Ascending aorta (tissue), 2 donors: ENCODE data around the gene TPSD1. TPM values are rescaled to one million over a fixed set of nuclear protein-coding genes. Genes with fewer than 3 reads are reported as not detected.

Experiments used
- DNase-seq, 2 donors: peaks; one replicate each; pipeline ENCODE4 v3.0.0-alpha.2; 2019; ENCODE audit warnings: low spot score in 2 of 2
- H3K27ac ChIP-seq, 2 donors: fragments of 200-600 bp; sonication (generic); one replicate each; pipeline ENCODE4 v1.5.1; 2016 to 2017; ENCODE audit warnings: mild to moderate bottlenecking in 1 of 2
- H3K27me3 ChIP-seq: fragments of 200-600 bp; sonication (generic); one replicate; pipeline ENCODE4 v1.5.1; 2017
- H3K36me3 ChIP-seq, 2 donors: fragments of 200-600 bp; sonication (generic); one replicate each; pipeline ENCODE4 v1.5.1; 2016
- H3K4me1 ChIP-seq, 2 donors: fragments of 200-600 bp; sonication (generic); one replicate each; pipeline ENCODE4 v1.5.1; 2016 to 2017; ENCODE audit warnings: mild to moderate bottlenecking in 1 of 2
- H3K4me3 ChIP-seq, 2 donors: fragments of 200-600 bp; sonication (generic); one replicate each; pipeline ENCODE4 v1.5.1; 2016 to 2017; ENCODE audit warnings: mild to moderate bottlenecking in 1 of 2
- H3K9me3 ChIP-seq, 2 donors: fragments of 200-600 bp; sonication (generic); one replicate each; pipeline ENCODE4 v1.5.1; 2016
- intact Hi-C: fragments of 100-400 bp; cut with DNase I; formaldehyde crosslinking; loops from one replicate; pipeline ENCODE4 v1.15.1; 2023
- total RNA-seq: library from RNA; depleted of rRNA; stranded (reverse); fragments of >200 nt; gene quantifications from one replicate; pipeline ENCODE4 v1.1.0, GENCODE V29; 2016
- TF ChIP-seq, protein P1 (sequence below), 3 experiments: fragments of 200-600 bp in 2 of 3; fragments of 450-650 bp in 1 of 3; sonication (generic) in 2 of 3; IDR thresholded peaks; one replicate each; pipeline ENCODE4 v1.5.1; 2016 to 2019; ENCODE audit warnings: antibody characterized with exemption in 3 of 3, mild to moderate bottlenecking in 1 of 3, moderate library complexity in 1 of 3

The TPSD1 gene
- total RNA-seq, 1 donor from 2014 or later: 20.8 TPM

DNA sequence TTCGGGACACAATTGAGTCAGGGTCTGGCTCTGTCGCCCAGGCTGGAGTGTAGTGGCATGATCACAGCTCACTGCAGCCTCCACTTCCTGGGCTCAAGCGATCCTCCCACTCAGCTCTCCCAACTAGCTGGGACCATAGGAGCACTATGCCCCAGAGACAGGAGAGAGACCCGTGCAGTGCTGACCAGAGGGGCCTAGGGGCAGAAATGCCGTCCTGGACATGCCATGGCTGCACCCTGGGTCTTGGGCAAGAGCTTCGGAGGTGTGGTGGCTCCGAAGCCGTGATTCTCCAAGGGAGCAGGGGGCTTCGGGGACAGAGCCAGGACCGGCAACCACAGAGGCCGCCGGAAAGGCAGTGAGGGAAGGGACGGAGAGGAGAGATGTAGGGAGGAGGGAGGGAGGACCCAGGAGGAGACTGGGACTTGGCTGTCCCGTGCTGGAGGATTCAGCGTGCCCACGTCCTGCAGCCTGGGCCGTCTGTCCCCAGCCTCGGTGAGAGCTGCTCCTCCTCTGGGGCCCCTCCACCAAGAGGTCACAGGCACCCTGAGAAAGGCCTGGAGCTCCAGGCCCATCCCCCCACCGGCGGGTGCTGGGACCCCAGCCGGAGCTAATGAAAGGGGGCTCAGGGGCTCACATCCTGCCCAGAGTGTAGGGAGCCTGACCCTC, 21.9 kb downstream of the TPSD1 start:
- intact Hi-C loops: no loop called here
- no peak overlapping the region for H3K4me3 ChIP-seq
- H3K4me1 ChIP-seq: no peaks in the 10 kb centered on the region
- H3K27me3 ChIP-seq: no peaks in the 10 kb centered on the region
- TF ChIP-seq, protein P1, sequence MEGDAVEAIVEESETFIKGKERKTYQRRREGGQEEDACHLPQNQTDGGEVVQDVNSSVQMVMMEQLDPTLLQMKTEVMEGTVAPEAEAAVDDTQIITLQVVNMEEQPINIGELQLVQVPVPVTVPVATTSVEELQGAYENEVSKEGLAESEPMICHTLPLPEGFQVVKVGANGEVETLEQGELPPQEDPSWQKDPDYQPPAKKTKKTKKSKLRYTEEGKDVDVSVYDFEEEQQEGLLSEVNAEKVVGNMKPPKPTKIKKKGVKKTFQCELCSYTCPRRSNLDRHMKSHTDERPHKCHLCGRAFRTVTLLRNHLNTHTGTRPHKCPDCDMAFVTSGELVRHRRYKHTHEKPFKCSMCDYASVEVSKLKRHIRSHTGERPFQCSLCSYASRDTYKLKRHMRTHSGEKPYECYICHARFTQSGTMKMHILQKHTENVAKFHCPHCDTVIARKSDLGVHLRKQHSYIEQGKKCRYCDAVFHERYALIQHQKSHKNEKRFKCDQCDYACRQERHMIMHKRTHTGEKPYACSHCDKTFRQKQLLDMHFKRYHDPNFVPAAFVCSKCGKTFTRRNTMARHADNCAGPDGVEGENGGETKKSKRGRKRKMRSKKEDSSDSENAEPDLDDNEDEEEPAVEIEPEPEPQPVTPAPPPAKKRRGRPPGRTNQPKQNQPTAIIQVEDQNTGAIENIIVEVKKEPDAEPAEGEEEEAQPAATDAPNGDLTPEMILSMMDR (IDR thresholded peaks at IDR 0.05): no peak
- H3K36me3 ChIP-seq: no peaks in the 10 kb centered on the region
- H3K27ac ChIP-seq: no peak overlapping the region
- DNase-seq: no peak
- H3K9me3 ChIP-seq: no peaks in the 10 kb centered on the region

DNA sequence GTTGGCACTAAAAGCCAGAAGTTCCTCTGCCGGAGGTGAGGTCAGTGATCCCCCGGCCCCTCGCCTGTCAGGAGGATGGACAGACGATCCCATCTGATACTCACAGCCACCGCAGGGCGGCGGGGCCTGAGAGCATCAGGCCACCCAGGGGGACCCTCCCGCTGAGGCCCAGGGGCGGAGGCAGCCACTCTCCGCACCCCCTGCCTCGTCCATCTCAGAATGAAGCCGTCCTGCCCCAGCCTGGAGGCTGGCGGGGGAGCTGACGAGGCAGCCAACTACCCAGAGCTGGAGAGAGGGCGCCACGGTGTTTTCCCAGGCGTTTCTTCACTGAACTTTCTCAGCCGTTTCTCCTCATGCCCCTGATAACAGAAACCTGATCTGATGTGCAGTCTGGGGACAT, 22.6 kb downstream of the TPSD1 start:
- DNase-seq: no peak
- intact Hi-C loops: no loop called here
- no peak overlapping the region for H3K4me3 ChIP-seq
- no peaks in the 10 kb centered on the region for H3K4me1 ChIP-seq
- no peaks in the 10 kb centered on the region for H3K36me3 ChIP-seq
- H3K27ac ChIP-seq: no peak overlapping the region
- TF ChIP-seq, protein P1 (IDR thresholded peaks at IDR 0.05): no peak
- no peaks in the 10 kb centered on the region for H3K27me3 ChIP-seq
- no peaks in the 10 kb centered on the region for H3K9me3 ChIP-seq

DNA sequence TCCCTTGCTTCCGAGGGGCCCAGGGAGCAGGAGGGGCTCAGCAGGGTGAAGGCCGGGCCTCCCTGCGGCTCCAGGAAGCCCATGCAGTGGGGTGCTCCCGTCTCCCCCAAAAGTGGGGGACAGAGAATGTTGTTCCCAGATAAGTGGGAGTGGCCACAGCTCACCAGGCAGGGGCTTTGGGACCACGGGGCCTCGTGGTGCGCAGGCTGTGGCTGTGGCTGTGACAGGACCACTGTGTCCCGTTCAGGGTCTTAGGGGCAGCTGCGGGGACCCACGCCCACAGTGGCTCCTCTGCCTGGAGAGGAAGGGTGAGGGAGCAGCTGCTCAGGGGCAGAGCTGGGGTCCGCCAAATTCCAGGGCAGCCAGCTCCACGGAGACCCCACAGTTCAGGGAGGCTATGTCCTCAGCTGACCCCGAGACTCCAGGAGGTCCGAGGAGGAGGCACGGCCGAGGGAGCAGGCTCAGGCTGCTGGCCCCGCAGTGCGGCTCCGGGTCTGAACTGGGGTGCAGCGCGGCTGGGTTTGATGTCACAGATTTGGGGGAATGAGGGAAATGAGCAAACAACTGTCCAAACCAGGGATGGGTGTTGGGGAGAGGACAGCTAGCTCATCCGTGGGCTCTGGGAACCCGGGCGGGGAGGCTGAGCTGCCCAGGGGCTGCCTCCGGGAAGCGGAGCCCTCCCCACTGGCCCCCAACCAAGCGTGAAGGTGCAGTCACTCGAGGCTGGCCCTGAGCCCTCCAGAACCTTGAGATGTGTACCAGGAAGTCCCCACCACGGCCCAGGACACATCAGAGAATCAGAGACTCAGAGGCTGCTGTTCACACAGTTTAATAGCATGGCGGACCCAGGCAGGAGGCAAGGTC, 23.4 kb downstream of the TPSD1 start:
- TF ChIP-seq, protein P1 (IDR thresholded peaks at IDR 0.05): no peak
- Histone ChIP-seq H3K4me1 (no peaks in the 10 kb centered on the region), H3K27ac (no peak overlapping the region), H3K27me3 (no peaks in the 10 kb centered on the region), H3K9me3 (no peaks in the 10 kb centered on the region), H3K4me3 (no peak overlapping the region), H3K36me3 (no peaks in the 10 kb centered on the region)
- DNase-seq: no peak
- intact Hi-C loops: no loop called here

DNA sequence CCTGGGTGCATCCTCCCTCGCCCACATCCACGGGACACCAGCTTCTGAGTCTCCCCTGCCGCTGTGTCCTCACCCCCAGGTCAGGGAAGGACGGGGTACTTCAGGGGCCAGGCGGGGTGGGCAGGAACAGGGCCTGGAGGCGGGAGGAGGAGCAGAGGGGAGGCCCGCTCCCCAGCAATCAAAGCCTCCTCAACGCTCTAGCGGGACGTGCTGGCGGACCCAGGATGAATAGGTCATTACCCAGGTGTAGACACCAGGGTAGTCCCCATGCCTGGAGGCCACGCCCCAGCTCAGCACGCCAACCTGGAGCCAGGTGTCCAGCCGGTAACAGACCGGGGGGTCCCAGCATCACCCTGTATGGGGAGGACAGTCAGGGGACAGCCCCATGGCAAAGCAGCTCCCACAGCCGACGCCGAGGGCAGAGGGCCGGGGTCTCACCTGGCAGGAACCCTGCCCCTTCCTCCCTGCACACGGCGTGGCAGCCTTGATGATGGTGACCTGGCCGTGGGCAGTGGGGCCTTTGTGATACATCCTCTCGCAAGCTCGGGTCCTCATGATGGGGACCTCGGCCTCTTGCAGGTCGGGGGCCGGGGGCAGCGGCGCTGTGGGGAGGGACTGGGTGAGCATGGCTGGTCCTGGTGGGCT, 24.2 kb downstream of the TPSD1 start:
- intact Hi-C loops: no loop called here
- DNase-seq: no peak
- H3K27me3 ChIP-seq: no peaks in the 10 kb centered on the region

DNA sequence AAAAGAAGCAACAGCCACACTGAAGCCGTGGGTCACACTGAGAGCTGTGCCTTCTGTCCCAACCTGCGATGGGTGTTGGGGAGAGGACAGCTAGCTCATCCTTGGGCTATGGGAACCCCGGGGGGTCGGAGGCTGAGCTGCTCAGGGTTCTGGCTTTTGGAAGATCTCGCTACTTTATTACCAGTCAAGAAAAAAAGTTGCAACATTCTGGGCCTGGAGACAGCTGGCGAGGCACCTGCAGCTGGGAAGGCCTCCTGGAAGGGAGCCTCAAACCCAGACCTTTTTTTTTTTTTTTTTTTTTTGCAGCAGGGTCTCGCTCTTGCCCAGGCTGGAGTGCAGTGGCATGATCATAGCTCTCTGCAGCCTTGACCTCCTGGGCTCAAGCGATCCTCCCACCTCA, 24.9 kb downstream of the TPSD1 start:
- no peak for DNase-seq
- H3K4me3 ChIP-seq: no peak overlapping the region
- H3K9me3 ChIP-seq: no peaks in the 10 kb centered on the region
- no peaks in the 10 kb centered on the region for H3K4me1 ChIP-seq
- TF ChIP-seq, protein P1 (IDR thresholded peaks at IDR 0.05): no peak
- intact Hi-C loops: no loop called here
- H3K27ac ChIP-seq: no peak overlapping the region
- no peaks in the 10 kb centered on the region for H3K36me3 ChIP-seq
- H3K27me3 ChIP-seq: no peaks in the 10 kb centered on the region

More for the DNA sequence above, 24.2 kb downstream of the TPSD1 start:
- TF ChIP-seq, protein P1 (IDR thresholded peaks at IDR 0.05): no peak
- Histone ChIP-seq H3K4me1 (no peaks in the 10 kb centered on the region), H3K4me3 (no peak overlapping the region), H3K27ac (no peak overlapping the region), H3K36me3 (no peaks in the 10 kb centered on the region), H3K9me3 (no peaks in the 10 kb centered on the region)
